HCT116 (cell line): ENCODE measurements around the gene PPP1R27. TPM values are rescaled to one million over a fixed set of nuclear protein-coding genes. Genes with fewer than 3 reads are reported as not detected.

Source experiments
- ATAC-seq: fragments of 200-7000 bp; cut with Tn5 transposase; 2 replicates; pipeline ENCODE4 v1.9.1; 2020; ENCODE audit warnings: mild to moderate bottlenecking, moderate library complexity
- BruUV-seq: library from RNA; stranded (reverse); fragments of 400-500 nt; replicated peaks from 2 replicates; lab custom pipeline; 2021; lab: Mats Ljungman, UMichigan
- CTCF ChIA-PET: fragments of 300-600 bp; sonication (Branson Sonifier 250); formaldehyde crosslinking; loops from one replicate; lab custom pipeline; 2021; ENCODE audit warnings: antibody characterized with exemption; lab: Charles Lee
- POLR2A ChIA-PET: fragments of 300-600, 350-600 bp; sonication (Branson Sonifier 250); formaldehyde crosslinking; loops from one replicate; lab custom pipeline; 2021; ENCODE audit warnings: antibody characterized with exemption; lab: Charles Lee
- RAD21 ChIA-PET, 2 experiments: fragments of 300-600 bp; sonication (Branson Sonifier 250); formaldehyde crosslinking; loops; one replicate each; lab custom pipeline; 2023; ENCODE audit warnings: low total read pairs in 2 of 2; ENCODE audit not compliant: uncharacterized antibody in 2 of 2, unreplicated experiment in 2 of 2, low non-redundant PET in 1 of 2; lab: Charles Lee
- DNase-seq: peaks from one replicate; pipeline ENCODE4 v3.0.0-alpha.2; 2010; ENCODE audit warnings: low read depth, low spot score
- H2AFZ ChIP-seq: fragments of 200-600 bp; shearing (Covaris generic), sonication (generic); 2 replicates; pipeline ENCODE4 v1.6.1; 2017; ENCODE audit warnings: low read depth, mixed run types, mixed read lengths, antibody characterized with exemption, low read length; ENCODE audit not compliant: poor library complexity, severe bottlenecking
- H3K27ac ChIP-seq: 2 replicates; pipeline ENCODE4 v1.5.1; 2012; ENCODE audit warnings: low read depth, low read length
- H3K27me3 ChIP-seq: fragments of 200-600 bp; sonication (generic); 2 replicates; pipeline ENCODE4 v1.6.1; 2016; ENCODE audit warnings: mixed run types, low read length, mixed read lengths; ENCODE audit not compliant: insufficient read depth
- H3K36me3 ChIP-seq, 2 experiments: fragments of 200-500 bp in 1 of 2; fragments of 200-600 bp in 1 of 2; sonication (Bioruptor generic) in 1 of 2; sonication (generic) in 1 of 2; 2 replicates each; pipeline versions ENCODE4 v1.5.1 to v1.6.1; 2014 to 2016; ENCODE audit warnings: low read length in 2 of 2, inconsistent platforms in 1 of 2, mixed read lengths in 1 of 2, mixed run types in 1 of 2; ENCODE audit not compliant: insufficient read depth in 2 of 2, control insufficient read depth in 1 of 2
- H3K4me1 ChIP-seq, 2 experiments: fragments of 200-600 bp in 1 of 2; sonication (generic) in 1 of 2; 2 replicates each; pipeline versions ENCODE4 v1.5.1 to v1.6.1; 2012 to 2017; ENCODE audit warnings: low read length in 2 of 2, inconsistent platforms in 1 of 2, mild to moderate bottlenecking in 1 of 2, mixed read lengths in 1 of 2, mixed run types in 1 of 2, moderate library complexity in 1 of 2; ENCODE audit not compliant: insufficient read depth in 2 of 2, control insufficient read depth in 1 of 2
- H3K4me2 ChIP-seq: fragments of 200-600 bp; sonication (generic); 2 replicates; pipeline ENCODE4 v1.6.1; 2017; ENCODE audit warnings: mixed run types, low read length, mixed read lengths
- H3K4me3 ChIP-seq, 2 experiments: fragments of 200-600 bp in 1 of 2; sonication (generic) in 1 of 2; replicated peaks in 1 of 2; 2 replicates each; pipeline ENCODE4 v1.5.1; 2011 to 2016; ENCODE audit warnings: low read length in 2 of 2, control low read depth in 1 of 2, low read depth in 1 of 2, mild to moderate bottlenecking in 1 of 2, mixed read lengths in 1 of 2, mixed run types in 1 of 2
- H3K79me2 ChIP-seq: fragments of 200-600 bp; sonication (generic); 2 replicates; pipeline ENCODE4 v1.6.1; 2017; ENCODE audit warnings: mild to moderate bottlenecking, mixed run types, low read length, moderate library complexity, mixed read lengths; ENCODE audit not compliant: insufficient read depth
- H3K9ac ChIP-seq: fragments of 200-600 bp; sonication (generic); 2 replicates; pipeline ENCODE4 v1.6.1; 2016; ENCODE audit warnings: low read length, mixed read lengths
- H3K9me2 ChIP-seq: fragments of 200-600 bp; sonication (generic), shearing (Covaris generic); 2 replicates; pipeline ENCODE4 v1.6.1; 2017; ENCODE audit warnings: mixed run types, mild to moderate bottlenecking, moderate library complexity; ENCODE audit not compliant: insufficient read depth
- H3K9me3 ChIP-seq, 2 experiments: fragments of 200-500 bp in 1 of 2; fragments of 200-600 bp in 1 of 2; sonication (Bioruptor generic) in 1 of 2; sonication (generic) in 1 of 2; 2 replicates each; pipeline ENCODE4 v1.6.1; 2014 to 2017; ENCODE audit warnings: low read length in 2 of 2, mixed read lengths in 2 of 2, inconsistent platforms in 1 of 2, low read depth in 1 of 2, mild to moderate bottlenecking in 1 of 2, mixed run types in 1 of 2, moderate library complexity in 1 of 2; ENCODE audit not compliant: control insufficient read depth in 1 of 2, insufficient read depth in 1 of 2
- H4K20me1 ChIP-seq: fragments of 200-600 bp; sonication (generic), shearing (Covaris generic); 2 replicates; pipeline ENCODE4 v1.6.1; 2017; ENCODE audit warnings: mixed run types, mild to moderate bottlenecking, moderate library complexity; ENCODE audit not compliant: insufficient read depth
- CBX3 ChIP-seq: IDR thresholded peaks from 2 replicates; pipeline ENCODE4 v1.6.1; 2012; ENCODE audit warnings: low read depth
- CEBPB ChIP-seq: IDR thresholded peaks from 2 replicates; pipeline ENCODE4 v1.6.1; 2012; ENCODE audit warnings: low read depth
- EGR1 ChIP-seq: IDR thresholded peaks from 2 replicates; pipeline ENCODE4 v1.6.1; 2012; ENCODE audit warnings: low read depth
- EZH2 ChIP-seq: fragments of 200-600 bp; sonication (generic); IDR thresholded peaks from 2 replicates; pipeline ENCODE4 v1.6.1; 2017; ENCODE audit warnings: antibody characterized with exemption, mixed run types
- FOSL1 ChIP-seq: IDR thresholded peaks from 2 replicates; pipeline ENCODE4 v1.6.1; 2012; ENCODE audit warnings: low read depth
- MAX ChIP-seq: IDR thresholded peaks from 2 replicates; pipeline ENCODE4 v1.6.1; 2012
- RAD21 ChIP-seq: IDR thresholded peaks from 2 replicates; pipeline ENCODE4 v1.6.1; 2012; ENCODE audit warnings: low read depth, mild to moderate bottlenecking
- SIN3A ChIP-seq: IDR thresholded peaks from 2 replicates; pipeline ENCODE4 v1.6.1; 2012; ENCODE audit warnings: low read depth
- SP1 ChIP-seq: IDR thresholded peaks from 2 replicates; pipeline ENCODE4 v1.6.1; 2012; ENCODE audit warnings: low read depth
- SRF ChIP-seq: IDR thresholded peaks from 2 replicates; pipeline ENCODE4 v1.6.1; 2012; ENCODE audit warnings: low read depth
- TCF7L2 ChIP-seq: IDR thresholded peaks from 2 replicates; pipeline ENCODE4 v1.7.0; 2011; ENCODE audit warnings: borderline replicate concordance, inconsistent platforms; ENCODE audit not compliant: insufficient read depth, insufficient read length; ENCODE audit errors: extremely low read depth
- YY1 ChIP-seq: IDR thresholded peaks from 2 replicates; pipeline ENCODE4 v1.6.1; 2011; ENCODE audit warnings: low read length, low read depth, moderate library complexity, mild to moderate bottlenecking; ENCODE audit not compliant: insufficient replicate concordance; ENCODE audit errors: extremely low read depth
- ZFX ChIP-seq: fragments of 450-650 bp; IDR thresholded peaks from 2 replicates; pipeline ENCODE4 v1.6.1; 2017
- intact Hi-C: fragments of 100-400 bp; cut with micrococcal nuclease; formaldehyde crosslinking; loops from 2 replicates; pipeline ENCODE4 v1.10.0; 2022
- total RNA-seq: library from RNA; stranded (reverse); gene quantifications from one replicate; pipeline ENCODE4 v1.2.1, GENCODE V29; 2021; ENCODE audit not compliant: unreplicated experiment
- TF ChIP-seq, protein P1 (sequence below), 3 experiments: fragments of 200-600 bp in 1 of 3; sonication (generic) in 1 of 3; IDR thresholded peaks in 2 of 3; conservative IDR thresholded peaks in 1 of 3; 2 replicates each; pipeline ENCODE4 v1.5.1; 2012 to 2017; ENCODE audit warnings: low read depth in 2 of 3, low read length in 2 of 3, antibody characterized with exemption in 1 of 3, borderline replicate concordance in 1 of 3, control low read depth in 1 of 3, mild to moderate bottlenecking in 1 of 3, mixed read lengths in 1 of 3, mixed run types in 1 of 3, moderate library complexity in 1 of 3; ENCODE audit not compliant: insufficient read depth in 1 of 3

The PPP1R27 gene
- total RNA-seq, 1 experiment from 2014 or later, result not detected

DNA sequence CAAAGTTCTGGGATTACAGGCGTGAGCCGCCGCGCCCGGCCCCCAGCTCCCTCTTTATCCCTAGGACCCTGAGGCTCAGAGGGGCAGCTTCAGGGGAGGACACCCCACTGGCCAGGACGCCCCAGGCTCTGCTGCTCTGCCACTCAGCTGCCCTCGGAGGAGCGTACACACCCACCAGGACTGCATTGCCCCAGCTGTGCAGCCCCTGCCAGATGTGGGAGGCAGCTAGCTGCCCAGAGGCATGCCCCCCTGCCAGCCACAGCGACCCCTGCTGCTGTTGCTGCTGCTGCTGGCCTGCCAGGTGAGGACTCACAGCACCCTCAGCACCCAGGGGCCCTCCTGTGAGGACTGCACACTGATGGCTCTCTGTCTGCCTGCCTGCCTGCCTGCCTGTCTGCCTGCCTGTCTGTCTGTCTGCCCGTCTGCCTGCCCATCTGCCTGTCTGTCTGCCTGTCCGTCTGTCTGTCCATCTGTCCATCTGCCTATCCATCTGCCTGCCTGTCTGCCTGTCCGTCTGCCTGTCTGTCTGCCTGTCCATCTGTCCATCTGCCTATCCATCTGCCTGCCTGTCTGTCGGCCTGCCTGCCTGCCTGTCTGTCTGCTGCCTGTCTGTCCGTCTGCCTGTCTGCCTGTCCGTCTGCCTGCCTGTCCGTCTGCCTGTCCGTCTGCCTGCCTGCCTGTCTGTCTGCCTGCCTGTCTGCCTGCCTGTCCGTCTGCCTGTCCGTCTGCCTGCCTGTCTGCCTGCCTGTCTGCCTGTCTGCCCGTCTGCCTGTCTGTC is 25.9 kb downstream of the PPP1R27 start:
- ATAC-seq (peak; percentile 59), DNase-seq (no peak)
- RAD21 ChIA-PET, result no interaction called here
- Histone ChIP-seq H3K4me2 (no peak overlapping the region), H3K27ac (no peak overlapping the region), H3K9ac (no peak overlapping the region), H4K20me1 (no peaks in the 10 kb centered on the region), H3K9me3 (no peaks in the 10 kb centered on the region), H3K79me2 (no peaks in the 10 kb centered on the region), H2AFZ (no peak overlapping the region), H3K4me1 (peaks cover 0 to 6% of the 10 kb centered on the region in 2 experiments; a peak in 2 of 4 replicates), H3K9me2 (no peaks in the 10 kb centered on the region), H3K36me3 (no peaks in the 10 kb centered on the region), H3K4me3 (no peak overlapping the region), H3K27me3 (peaks cover 13% of the 10 kb centered on the region; the same call in 1 of the 2 replicates)
- no TSS peak for BruUV-seq
- intact Hi-C loops, result no loop called here
- no peak for TF ChIP-seq SIN3A
- TF ChIP-seq, protein P1, sequence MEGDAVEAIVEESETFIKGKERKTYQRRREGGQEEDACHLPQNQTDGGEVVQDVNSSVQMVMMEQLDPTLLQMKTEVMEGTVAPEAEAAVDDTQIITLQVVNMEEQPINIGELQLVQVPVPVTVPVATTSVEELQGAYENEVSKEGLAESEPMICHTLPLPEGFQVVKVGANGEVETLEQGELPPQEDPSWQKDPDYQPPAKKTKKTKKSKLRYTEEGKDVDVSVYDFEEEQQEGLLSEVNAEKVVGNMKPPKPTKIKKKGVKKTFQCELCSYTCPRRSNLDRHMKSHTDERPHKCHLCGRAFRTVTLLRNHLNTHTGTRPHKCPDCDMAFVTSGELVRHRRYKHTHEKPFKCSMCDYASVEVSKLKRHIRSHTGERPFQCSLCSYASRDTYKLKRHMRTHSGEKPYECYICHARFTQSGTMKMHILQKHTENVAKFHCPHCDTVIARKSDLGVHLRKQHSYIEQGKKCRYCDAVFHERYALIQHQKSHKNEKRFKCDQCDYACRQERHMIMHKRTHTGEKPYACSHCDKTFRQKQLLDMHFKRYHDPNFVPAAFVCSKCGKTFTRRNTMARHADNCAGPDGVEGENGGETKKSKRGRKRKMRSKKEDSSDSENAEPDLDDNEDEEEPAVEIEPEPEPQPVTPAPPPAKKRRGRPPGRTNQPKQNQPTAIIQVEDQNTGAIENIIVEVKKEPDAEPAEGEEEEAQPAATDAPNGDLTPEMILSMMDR (IDR thresholded peaks at IDR 0.05 in 2 of 3, conservative IDR thresholded peaks at IDR 0.05 in 1 of 3; ENCODE audit: borderline replicate concordance in 1 of 3, insufficient read depth in 1 of 3, low read depth in 2 of 3, low read length in 2 of 3), result peak in 2 of 3 experiments; percentile 48 to 69; a peak in 4 of 6 replicates
- no peak for TF ChIP-seq EGR1
- CTCF ChIA-PET, result interaction anchor here (1.2 kb wide), 2 partner anchors 13 to 75 kb away, joined by 6 to 8 read pairs; no protein-coding TSS in a partner anchor
- POLR2A ChIA-PET, result interaction anchor here (1.6 kb wide), 1 partner anchor 13 kb away, joined by 5 read pairs; no protein-coding TSS in a partner anchor

DNA sequence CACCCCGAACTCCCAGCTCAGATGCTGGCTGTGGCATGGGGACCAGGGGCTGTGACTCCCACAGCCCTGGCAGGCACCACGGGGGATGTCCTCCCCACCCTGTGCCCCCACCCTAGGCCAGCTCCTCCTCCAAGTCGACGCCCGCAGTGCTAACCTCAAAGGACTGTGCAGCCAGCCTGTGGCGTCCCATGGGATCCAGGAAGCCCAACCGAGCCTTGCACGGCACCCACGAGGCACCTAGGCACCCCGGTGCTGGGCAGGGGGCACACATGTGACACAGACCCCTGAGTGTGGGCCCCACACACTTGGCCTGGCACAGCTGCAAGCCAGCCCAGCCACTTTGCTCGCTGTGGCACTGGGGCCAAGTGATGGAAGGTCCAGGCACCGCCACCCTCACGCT is 27.0 kb downstream of the PPP1R27 start:
- BruUV-seq, result no TSS peak
- H3K79me2 ChIP-seq, result no peaks in the 10 kb centered on the region
- TF ChIP-seq FOSL1 (no peak), RAD21 (no peak), YY1 (no peak), ZFX (no peak), CBX3 (no peak), CEBPB (no peak), MAX (no peak), SRF (no peak), TCF7L2 (no peak), SP1 (no peak), EGR1 (no peak), EZH2 (no peak), SIN3A (no peak)
- TF ChIP-seq, protein P1 (IDR thresholded peaks at IDR 0.05 in 2 of 3, conservative IDR thresholded peaks at IDR 0.05 in 1 of 3; ENCODE audit: borderline replicate concordance in 1 of 3, insufficient read depth in 1 of 3, low read depth in 2 of 3, low read length in 2 of 3), result no peak
- H3K9ac ChIP-seq, result no peak overlapping the region
- peaks cover 0 to 6% of the 10 kb centered on the region in 2 experiments; a peak in 2 of 4 replicates for H3K4me1 ChIP-seq
- H3K27me3 ChIP-seq, result peaks cover 13% of the 10 kb centered on the region; the same call in 1 of the 2 replicates
- H3K4me3 ChIP-seq, result no peak overlapping the region
- intact Hi-C loops, result no loop called here
- no peak for DNase-seq
- no peaks in the 10 kb centered on the region for H3K36me3 ChIP-seq
- RAD21 ChIA-PET, result no interaction called here
- no peak overlapping the region for H3K27ac ChIP-seq
- H2AFZ ChIP-seq, result no peak overlapping the region
- CTCF ChIA-PET, result interaction anchor here (1.2 kb wide), 1 partner anchor 14 kb away, joined by 8 read pairs; no protein-coding TSS in a partner anchor
- no peak for ATAC-seq
- H4K20me1 ChIP-seq, result no peaks in the 10 kb centered on the region
- no peaks in the 10 kb centered on the region for H3K9me2 ChIP-seq
- H3K9me3 ChIP-seq, result no peaks in the 10 kb centered on the region
- no peak overlapping the region for H3K4me2 ChIP-seq
- POLR2A ChIA-PET, result interaction anchor here (1.6 kb wide), 1 partner anchor 14 kb away, joined by 5 read pairs; no protein-coding TSS in a partner anchor
